Thoracic aorta (tissue), 2 donors: ENCODE data around the gene TNFAIP8. TPM values are rescaled to one million over a fixed set of nuclear protein-coding genes. Genes with fewer than 3 reads are reported as not detected.
"Not testable (repeated sequence)": the region's sequence is repeated elsewhere in the genome, so short reads cannot be mapped to it uniquely, and the experiment has no call there.

ENCODE experiments used
- ATAC-seq: fragments of 150-250 bp; one replicate; pipeline ENCODE4 v1.8.0; 2017; ENCODE audit warnings: low read depth; ENCODE audit not compliant: insufficient number of reproducible peaks, low FRiP score
- DNase-seq: peaks from one replicate; pipeline ENCODE4 v3.0.0-alpha.2; 2020; ENCODE audit warnings: low spot score
- H3K27ac ChIP-seq, 2 donors: fragments of 200-600 bp; sonication (generic); 1 replicate in 1 of 2; 2 replicates in 1 of 2; pipeline ENCODE4 v1.5.1; 2016; ENCODE audit warnings: mild to moderate bottlenecking in 2 of 2, moderate library complexity in 2 of 2
- H3K27me3 ChIP-seq: fragments of 200-600 bp; sonication (generic); replicated peaks from 2 replicates; pipeline ENCODE4 v1.6.0; 2016; ENCODE audit warnings: mild to moderate bottlenecking; ENCODE audit not compliant: insufficient read depth
- H3K36me3 ChIP-seq: fragments of 200-600 bp; sonication (generic); one replicate; pipeline ENCODE4 v1.5.1; 2016
- H3K4me1 ChIP-seq, 2 donors: fragments of 200-600 bp; sonication (generic); 1 replicate in 1 of 2; 2 replicates in 1 of 2; pipeline versions ENCODE4 v1.5.1 to v1.6.0; 2016; ENCODE audit warnings: low read depth in 2 of 2, mild to moderate bottlenecking in 1 of 2; ENCODE audit not compliant: control insufficient read depth in 1 of 2
- H3K4me3 ChIP-seq: fragments of 200-600 bp; sonication (generic); 2 replicates; pipeline ENCODE4 v1.5.1; 2016; ENCODE audit warnings: mild to moderate bottlenecking
- H3K9me3 ChIP-seq: fragments of 200-600 bp; sonication (generic); 2 replicates; pipeline ENCODE4 v1.5.1; 2016
- total RNA-seq, 2 donors: library from RNA; depleted of rRNA; stranded (reverse); fragments of >200 nt; gene quantifications; one replicate each; pipeline versions ENCODE4 v1.1.0 to v1.2.3, GENCODE V29; 2016
- TF ChIP-seq, protein P1 (sequence below): fragments of 200-600 bp; sonication (generic); IDR thresholded peaks from one replicate; pipeline ENCODE4 v1.5.1; 2019; ENCODE audit warnings: antibody characterized with exemption

TNFAIP8 gene
- total RNA-seq, 2 donors from 2014 or later, result 16.8 to 34.1 TPM

- ATAC-seq, result no peak
These were observed 79.8 kb downstream of the TNFAIP8 start for GRCh38 chr5:119435436-119436132.

GRCh38 chr5:119437785-119438586, 82.2 kb downstream of the TNFAIP8 start:
- H3K27me3 ChIP-seq, H3K4me3 ChIP-seq, H3K9me3 ChIP-seq, H3K36me3 ChIP-seq, DNase-seq, ATAC-seq, H3K4me1 ChIP-seq, H3K27ac ChIP-seq: not testable (repeated sequence)

More at GRCh38 chr5:119435436-119436132, 79.8 kb downstream of the TNFAIP8 start:
- TF ChIP-seq, protein P1, sequence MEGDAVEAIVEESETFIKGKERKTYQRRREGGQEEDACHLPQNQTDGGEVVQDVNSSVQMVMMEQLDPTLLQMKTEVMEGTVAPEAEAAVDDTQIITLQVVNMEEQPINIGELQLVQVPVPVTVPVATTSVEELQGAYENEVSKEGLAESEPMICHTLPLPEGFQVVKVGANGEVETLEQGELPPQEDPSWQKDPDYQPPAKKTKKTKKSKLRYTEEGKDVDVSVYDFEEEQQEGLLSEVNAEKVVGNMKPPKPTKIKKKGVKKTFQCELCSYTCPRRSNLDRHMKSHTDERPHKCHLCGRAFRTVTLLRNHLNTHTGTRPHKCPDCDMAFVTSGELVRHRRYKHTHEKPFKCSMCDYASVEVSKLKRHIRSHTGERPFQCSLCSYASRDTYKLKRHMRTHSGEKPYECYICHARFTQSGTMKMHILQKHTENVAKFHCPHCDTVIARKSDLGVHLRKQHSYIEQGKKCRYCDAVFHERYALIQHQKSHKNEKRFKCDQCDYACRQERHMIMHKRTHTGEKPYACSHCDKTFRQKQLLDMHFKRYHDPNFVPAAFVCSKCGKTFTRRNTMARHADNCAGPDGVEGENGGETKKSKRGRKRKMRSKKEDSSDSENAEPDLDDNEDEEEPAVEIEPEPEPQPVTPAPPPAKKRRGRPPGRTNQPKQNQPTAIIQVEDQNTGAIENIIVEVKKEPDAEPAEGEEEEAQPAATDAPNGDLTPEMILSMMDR, result peak; percentile 15
- H3K4me1 ChIP-seq, result no peaks in the 10 kb centered on the region
- no peaks in the 10 kb centered on the region for H3K9me3 ChIP-seq
- no peaks in the 10 kb centered on the region for H3K27me3 ChIP-seq
- no peaks in the 10 kb centered on the region for H3K36me3 ChIP-seq
- DNase-seq, result no peak
- no peak overlapping the region for H3K4me3 ChIP-seq
- no peak overlapping the region for H3K27ac ChIP-seq

GRCh38 chr5:119438587-119438917, 82.7 kb downstream of the TNFAIP8 start:
- H3K4me1 ChIP-seq, H3K9me3 ChIP-seq, H3K27me3 ChIP-seq, H3K27ac ChIP-seq, ATAC-seq, DNase-seq, H3K4me3 ChIP-seq, H3K36me3 ChIP-seq: not testable (repeated sequence)

GRCh38 chr5:119439140-119439631, 83.4 kb downstream of the TNFAIP8 start:
- Histone ChIP-seq H3K9me3 (no peaks in the 10 kb centered on the region), H3K4me1 (no peaks in the 10 kb centered on the region), H3K27ac (no peak overlapping the region), H3K27me3 (no peaks in the 10 kb centered on the region), H3K36me3 (no peaks in the 10 kb centered on the region), H3K4me3 (peak overlapping the region; percentile 13)
- TF ChIP-seq, protein P1, result no peak
- DNase-seq (no peak), ATAC-seq (no peak)

GRCh38 chr5:119439632-119440031, 83.8 kb downstream of the TNFAIP8 start:
- H3K4me1 ChIP-seq, H3K9me3 ChIP-seq, H3K4me3 ChIP-seq, DNase-seq, H3K27me3 ChIP-seq, H3K36me3 ChIP-seq, H3K27ac ChIP-seq, ATAC-seq: not testable (repeated sequence)

- not testable (repeated sequence) for H3K36me3 ChIP-seq, ATAC-seq, H3K27me3 ChIP-seq, H3K4me3 ChIP-seq, DNase-seq, H3K4me1 ChIP-seq, H3K9me3 ChIP-seq, H3K27ac ChIP-seq
These were observed 88.8 kb downstream of the TNFAIP8 start for GRCh38 chr5:119444643-119445042.

DNA sequence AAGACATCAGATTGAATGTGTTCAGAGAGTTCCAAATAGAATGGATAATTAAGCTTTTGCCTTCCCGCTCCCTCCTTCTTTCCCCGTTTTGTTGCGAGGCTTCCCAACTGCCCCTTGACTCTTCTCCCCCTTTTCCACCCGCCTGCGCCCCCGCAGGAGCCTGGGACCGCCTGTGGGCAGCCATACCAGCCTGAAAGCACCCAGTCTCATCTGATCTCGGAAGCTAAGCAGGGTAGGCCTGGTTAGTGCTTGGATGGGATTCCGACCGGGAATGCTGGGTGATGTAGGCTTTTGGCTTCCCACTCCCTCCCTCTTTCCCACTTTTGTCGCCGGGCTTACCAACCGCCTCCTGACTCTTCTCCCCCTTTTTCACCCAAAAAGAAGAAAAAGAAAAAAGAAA, 89.7 kb downstream of the TNFAIP8 start:
- ATAC-seq, result no peak
- H3K27me3 ChIP-seq, result no peaks in the 10 kb centered on the region
- no peak for DNase-seq

More for the DNA sequence above, 89.7 kb downstream of the TNFAIP8 start:
- Histone ChIP-seq H3K36me3 (no peaks in the 10 kb centered on the region), H3K9me3 (no peaks in the 10 kb centered on the region), H3K4me3 (no peak overlapping the region), H3K4me1 (no peaks in the 10 kb centered on the region), H3K27ac (no peak overlapping the region)
- TF ChIP-seq, protein P1, result no peak
